CD4-positive, alpha-beta T cell treated with Interleukin-12 subunit alpha and Interleukin-12 subunit beta, for 1 hour (primary cell): Measurements from ENCODE around the gene TYMS.

Source experiments
- DNase-seq: peaks from one replicate; pipeline ENCODE4 v3.0.0-alpha.2; 2020

The TYMS gene

DNA sequence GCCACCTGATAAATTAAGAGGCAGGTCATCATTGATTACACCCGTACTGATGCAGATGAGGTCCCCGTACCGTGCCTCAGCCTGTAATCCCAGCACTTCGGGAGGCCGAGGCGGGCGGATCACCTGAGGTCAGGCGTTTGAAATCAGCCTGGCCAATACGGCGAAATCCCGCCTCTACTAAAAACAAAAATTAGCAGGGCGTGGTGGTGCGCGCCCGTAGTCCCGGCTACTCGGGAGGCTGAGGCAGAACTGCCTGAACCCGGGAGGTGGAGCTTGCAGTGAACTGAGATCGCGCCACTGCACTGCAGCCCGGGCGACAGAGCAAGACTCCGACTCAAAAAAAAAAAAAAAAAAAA lies 55.7 kb downstream of the TYMS start:
- DNase-seq = no peak

DNA sequence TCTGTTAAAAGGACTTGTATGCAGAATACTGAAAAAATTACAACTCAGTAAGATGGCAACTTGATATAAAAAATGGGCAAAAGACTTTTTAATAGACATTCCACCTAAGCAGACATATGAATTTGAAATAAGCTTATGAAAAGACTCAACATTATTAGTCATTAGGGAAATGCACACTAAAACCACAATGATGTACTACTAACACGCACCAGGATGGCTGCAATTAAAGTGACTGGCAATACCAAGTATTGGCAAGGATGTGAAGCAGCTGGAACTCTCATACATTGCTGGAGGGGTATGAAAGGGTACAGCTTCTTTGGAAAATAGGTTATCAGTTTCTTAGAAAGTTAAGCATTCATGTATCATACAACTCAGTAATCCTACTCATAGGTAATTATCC lies 58.2 kb downstream of the TYMS start:
- DNase-seq = no peak

DNA sequence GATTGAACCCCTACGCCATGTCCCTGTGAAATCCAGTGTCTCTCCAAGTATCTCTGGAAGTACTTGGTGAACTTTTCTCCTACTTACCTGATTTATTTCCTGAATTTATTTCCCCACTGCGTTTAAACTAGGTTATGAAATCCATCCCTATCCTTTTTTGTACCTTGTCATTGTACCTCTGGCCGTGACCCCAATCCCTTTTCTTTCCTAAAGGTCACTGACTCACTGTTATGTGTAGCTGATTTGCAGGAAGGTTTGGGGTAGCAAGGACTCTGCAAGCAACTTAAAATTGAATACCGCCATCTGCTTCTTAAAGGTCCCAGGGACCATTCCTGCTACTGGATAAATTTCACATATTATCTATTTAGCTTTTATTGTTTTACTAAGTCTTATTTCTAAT lies 59.5 kb downstream of the TYMS start:
- no peak for DNase-seq
